ENCODE results near the gene C12orf60. TPM values are rescaled to one million over a fixed set of nuclear protein-coding genes. Genes with fewer than 3 reads are reported as not detected.

C12orf60 gene
- total RNA-seq, 1 experiment from 2014 or later, result 3.5 TPM

DNA sequence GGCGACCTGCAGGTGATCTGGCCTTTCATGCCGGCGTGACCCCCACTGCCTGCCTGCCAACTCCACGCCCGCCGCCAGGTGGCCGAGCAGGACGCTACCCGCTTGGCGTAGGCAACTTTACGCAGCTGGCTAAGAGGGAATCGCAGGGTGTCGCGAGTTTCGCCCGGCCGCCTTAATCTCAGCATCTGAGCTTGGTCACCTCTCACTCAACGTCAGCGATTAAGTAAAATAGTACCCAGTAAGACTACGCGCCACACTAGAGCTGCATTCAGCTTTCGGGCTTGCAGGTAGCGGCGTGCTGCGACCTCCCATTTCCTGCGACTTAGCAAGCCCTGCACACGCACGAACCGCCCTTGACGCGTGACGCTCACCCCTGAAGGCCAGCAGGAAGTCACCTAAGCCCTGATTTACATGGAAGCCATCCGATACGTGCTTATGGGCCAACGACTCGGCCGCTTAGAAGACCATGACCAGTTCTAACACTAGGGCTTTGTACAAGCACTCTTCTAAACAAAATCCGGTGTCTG lies 33.4 kb upstream of the C12orf60 start:
- ATAC-seq, result peak; percentile 59
- Histone ChIP-seq H3K79me2 (ENCODE audit: insufficient read depth, low read length) (no peaks in the 10 kb centered on the region), H3K27me3 (ENCODE audit: insufficient read depth, low read length) (no peaks in the 10 kb centered on the region), H3K4me1 (ENCODE audit: control insufficient read depth in 1 of 2, insufficient read depth in 2 of 2, low read length in 2 of 2) (peaks cover 0 to 19% of the 10 kb centered on the region in 2 experiments; a peak in 3 of 4 replicates), H4K20me1 (ENCODE audit: insufficient read depth) (no peaks in the 10 kb centered on the region), H3K36me3 (ENCODE audit: control insufficient read depth in 1 of 2, insufficient read depth in 2 of 2, low read length in 2 of 2) (no peaks in the 10 kb centered on the region), H3K9me2 (ENCODE audit: insufficient read depth) (no peaks in the 10 kb centered on the region), H3K27ac (ENCODE audit: low read depth, low read length) (peak overlapping the region; percentile 82), H3K4me2 (ENCODE audit: low read length) (peak overlapping the region; percentile 80), H3K9ac (ENCODE audit: low read length) (peak overlapping the region; percentile 78), H2AFZ (ENCODE audit: low read depth, low read length, poor library complexity, severe bottlenecking) (no peak overlapping the region), H3K4me3 (replicated peaks in 1 of 2; ENCODE audit: low read depth in 1 of 2, low read length in 2 of 2) (peak overlapping the region; percentile 71 to 72), H3K9me3 (ENCODE audit: control insufficient read depth in 1 of 2, insufficient read depth in 1 of 2, low read depth in 1 of 2, low read length in 2 of 2) (no peaks in the 10 kb centered on the region)
- RAD21 ChIA-PET (ENCODE audit: low non-redundant PET in 1 of 2, low total read pairs in 2 of 2, uncharacterized antibody in 2 of 2, unreplicated experiment in 2 of 2), result no interaction called here
- CTCF ChIA-PET, result no interaction called here
- POLR2A ChIA-PET, result interaction anchor here (1.4 to 1.7 kb wide), 2 partner anchors 33 to 41 kb away, joined by 5 to 11 read pairs; partner anchors contain the start of genes C12orf60 and WBP11
- intact Hi-C loops (cut with micrococcal nuclease), result loop anchor here (5.0 kb wide), 1 partner anchor 138 kb away; no protein-coding TSS in a partner anchor
- BruUV-seq (replicated peaks), result no TSS peak
- DNase-seq (ENCODE audit: low read depth, low spot score), result peak; percentile 56
- TF ChIP-seq, protein P1, sequence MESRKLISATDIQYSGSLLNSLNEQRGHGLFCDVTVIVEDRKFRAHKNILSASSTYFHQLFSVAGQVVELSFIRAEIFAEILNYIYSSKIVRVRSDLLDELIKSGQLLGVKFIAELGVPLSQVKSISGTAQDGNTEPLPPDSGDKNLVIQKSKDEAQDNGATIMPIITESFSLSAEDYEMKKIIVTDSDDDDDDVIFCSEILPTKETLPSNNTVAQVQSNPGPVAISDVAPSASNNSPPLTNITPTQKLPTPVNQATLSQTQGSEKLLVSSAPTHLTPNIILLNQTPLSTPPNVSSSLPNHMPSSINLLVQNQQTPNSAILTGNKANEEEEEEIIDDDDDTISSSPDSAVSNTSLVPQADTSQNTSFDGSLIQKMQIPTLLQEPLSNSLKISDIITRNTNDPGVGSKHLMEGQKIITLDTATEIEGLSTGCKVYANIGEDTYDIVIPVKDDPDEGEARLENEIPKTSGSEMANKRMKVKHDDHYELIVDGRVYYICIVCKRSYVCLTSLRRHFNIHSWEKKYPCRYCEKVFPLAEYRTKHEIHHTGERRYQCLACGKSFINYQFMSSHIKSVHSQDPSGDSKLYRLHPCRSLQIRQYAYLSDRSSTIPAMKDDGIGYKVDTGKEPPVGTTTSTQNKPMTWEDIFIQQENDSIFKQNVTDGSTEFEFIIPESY (IDR thresholded peaks at IDR 0.05; ENCODE audit: extremely low read depth, insufficient replicate concordance, low read length), result peak; percentile 30
- TF ChIP-seq SRF (IDR thresholded peaks at IDR 0.05; ENCODE audit: low read depth) (no peak), CBX3 (IDR thresholded peaks at IDR 0.05; ENCODE audit: low read depth) (peak; percentile 90), EZH2 (IDR thresholded peaks at IDR 0.05) (no peak), SIN3A (IDR thresholded peaks at IDR 0.05; ENCODE audit: low read depth) (no peak; the same call in 1 of the 2 replicates), POLR2A (IDR thresholded peaks at IDR 0.05; ENCODE audit: borderline replicate concordance, extremely low read depth, insufficient read depth, insufficient read length) (peak; percentile 19), TCF7L2 (IDR thresholded peaks at IDR 0.05; ENCODE audit: borderline replicate concordance, extremely low read depth, insufficient read depth, insufficient read length) (no peak), ZNF274 (IDR thresholded peaks at IDR 0.05; ENCODE audit: low read depth, low read length) (no peak), SP1 (IDR thresholded peaks at IDR 0.05; ENCODE audit: low read depth) (no peak), EGR1 (IDR thresholded peaks at IDR 0.05; ENCODE audit: low read depth) (no peak), ZFX (IDR thresholded peaks at IDR 0.05) (no peak; the same call in 1 of the 2 replicates), CEBPB (IDR thresholded peaks at IDR 0.05; ENCODE audit: low read depth) (no peak), YY1 (IDR thresholded peaks at IDR 0.05; ENCODE audit: extremely low read depth, insufficient replicate concordance, low read depth, low read length) (peak; percentile 10), EZH2phosphoT487 (IDR thresholded peaks at IDR 0.05; ENCODE audit: borderline replicate concordance) (no peak), RAD21 (IDR thresholded peaks at IDR 0.05; ENCODE audit: low read depth) (0 out of 2 replicates have a peak, but pooled peaks have one; percentile 34), JUND (IDR thresholded peaks at IDR 0.05) (no peak)
- TF ChIP-seq, protein P2, sequence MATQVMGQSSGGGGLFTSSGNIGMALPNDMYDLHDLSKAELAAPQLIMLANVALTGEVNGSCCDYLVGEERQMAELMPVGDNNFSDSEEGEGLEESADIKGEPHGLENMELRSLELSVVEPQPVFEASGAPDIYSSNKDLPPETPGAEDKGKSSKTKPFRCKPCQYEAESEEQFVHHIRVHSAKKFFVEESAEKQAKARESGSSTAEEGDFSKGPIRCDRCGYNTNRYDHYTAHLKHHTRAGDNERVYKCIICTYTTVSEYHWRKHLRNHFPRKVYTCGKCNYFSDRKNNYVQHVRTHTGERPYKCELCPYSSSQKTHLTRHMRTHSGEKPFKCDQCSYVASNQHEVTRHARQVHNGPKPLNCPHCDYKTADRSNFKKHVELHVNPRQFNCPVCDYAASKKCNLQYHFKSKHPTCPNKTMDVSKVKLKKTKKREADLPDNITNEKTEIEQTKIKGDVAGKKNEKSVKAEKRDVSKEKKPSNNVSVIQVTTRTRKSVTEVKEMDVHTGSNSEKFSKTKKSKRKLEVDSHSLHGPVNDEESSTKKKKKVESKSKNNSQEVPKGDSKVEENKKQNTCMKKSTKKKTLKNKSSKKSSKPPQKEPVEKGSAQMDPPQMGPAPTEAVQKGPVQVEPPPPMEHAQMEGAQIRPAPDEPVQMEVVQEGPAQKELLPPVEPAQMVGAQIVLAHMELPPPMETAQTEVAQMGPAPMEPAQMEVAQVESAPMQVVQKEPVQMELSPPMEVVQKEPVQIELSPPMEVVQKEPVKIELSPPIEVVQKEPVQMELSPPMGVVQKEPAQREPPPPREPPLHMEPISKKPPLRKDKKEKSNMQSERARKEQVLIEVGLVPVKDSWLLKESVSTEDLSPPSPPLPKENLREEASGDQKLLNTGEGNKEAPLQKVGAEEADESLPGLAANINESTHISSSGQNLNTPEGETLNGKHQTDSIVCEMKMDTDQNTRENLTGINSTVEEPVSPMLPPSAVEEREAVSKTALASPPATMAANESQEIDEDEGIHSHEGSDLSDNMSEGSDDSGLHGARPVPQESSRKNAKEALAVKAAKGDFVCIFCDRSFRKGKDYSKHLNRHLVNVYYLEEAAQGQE (IDR thresholded peaks at IDR 0.05; ENCODE audit: low read depth), result no peak
- TF ChIP-seq, protein P3, sequence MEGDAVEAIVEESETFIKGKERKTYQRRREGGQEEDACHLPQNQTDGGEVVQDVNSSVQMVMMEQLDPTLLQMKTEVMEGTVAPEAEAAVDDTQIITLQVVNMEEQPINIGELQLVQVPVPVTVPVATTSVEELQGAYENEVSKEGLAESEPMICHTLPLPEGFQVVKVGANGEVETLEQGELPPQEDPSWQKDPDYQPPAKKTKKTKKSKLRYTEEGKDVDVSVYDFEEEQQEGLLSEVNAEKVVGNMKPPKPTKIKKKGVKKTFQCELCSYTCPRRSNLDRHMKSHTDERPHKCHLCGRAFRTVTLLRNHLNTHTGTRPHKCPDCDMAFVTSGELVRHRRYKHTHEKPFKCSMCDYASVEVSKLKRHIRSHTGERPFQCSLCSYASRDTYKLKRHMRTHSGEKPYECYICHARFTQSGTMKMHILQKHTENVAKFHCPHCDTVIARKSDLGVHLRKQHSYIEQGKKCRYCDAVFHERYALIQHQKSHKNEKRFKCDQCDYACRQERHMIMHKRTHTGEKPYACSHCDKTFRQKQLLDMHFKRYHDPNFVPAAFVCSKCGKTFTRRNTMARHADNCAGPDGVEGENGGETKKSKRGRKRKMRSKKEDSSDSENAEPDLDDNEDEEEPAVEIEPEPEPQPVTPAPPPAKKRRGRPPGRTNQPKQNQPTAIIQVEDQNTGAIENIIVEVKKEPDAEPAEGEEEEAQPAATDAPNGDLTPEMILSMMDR (IDR thresholded peaks at IDR 0.05 in 2 of 3, conservative IDR thresholded peaks at IDR 0.05 in 1 of 3; ENCODE audit: borderline replicate concordance in 1 of 3, insufficient read depth in 1 of 3, low read depth in 2 of 3, low read length in 2 of 3), result peak; percentile 14 to 59 (median 51); a peak in 4 of 6 replicates
- TF ChIP-seq, protein P4, sequence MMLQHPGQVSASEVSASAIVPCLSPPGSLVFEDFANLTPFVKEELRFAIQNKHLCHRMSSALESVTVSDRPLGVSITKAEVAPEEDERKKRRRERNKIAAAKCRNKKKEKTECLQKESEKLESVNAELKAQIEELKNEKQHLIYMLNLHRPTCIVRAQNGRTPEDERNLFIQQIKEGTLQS (IDR thresholded peaks at IDR 0.05), result no peak
- TF ChIP-seq, protein P5, sequence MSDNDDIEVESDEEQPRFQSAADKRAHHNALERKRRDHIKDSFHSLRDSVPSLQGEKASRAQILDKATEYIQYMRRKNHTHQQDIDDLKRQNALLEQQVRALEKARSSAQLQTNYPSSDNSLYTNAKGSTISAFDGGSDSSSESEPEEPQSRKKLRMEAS (IDR thresholded peaks at IDR 0.05), result peak; percentile 65
